GM21576 (cell line): ENCODE data around the gene DNAI2.

Experiments
- ATAC-seq: cut with Tn5 transposase; IDR thresholded peaks from one replicate; pipeline ENCODE4 v1.9.1; 2021; ENCODE audit warnings: mild to moderate bottlenecking, moderate library complexity; ENCODE audit not compliant: unreplicated experiment

DNAI2 gene

GRCh38 chr17:74335529-74336062 is 61.6 kb downstream of the DNAI2 start:
- ATAC-seq, result no peak

GRCh38 chr17:74336307-74336706 is 62.3 kb downstream of the DNAI2 start:
- ATAC-seq, result no peak

DNA sequence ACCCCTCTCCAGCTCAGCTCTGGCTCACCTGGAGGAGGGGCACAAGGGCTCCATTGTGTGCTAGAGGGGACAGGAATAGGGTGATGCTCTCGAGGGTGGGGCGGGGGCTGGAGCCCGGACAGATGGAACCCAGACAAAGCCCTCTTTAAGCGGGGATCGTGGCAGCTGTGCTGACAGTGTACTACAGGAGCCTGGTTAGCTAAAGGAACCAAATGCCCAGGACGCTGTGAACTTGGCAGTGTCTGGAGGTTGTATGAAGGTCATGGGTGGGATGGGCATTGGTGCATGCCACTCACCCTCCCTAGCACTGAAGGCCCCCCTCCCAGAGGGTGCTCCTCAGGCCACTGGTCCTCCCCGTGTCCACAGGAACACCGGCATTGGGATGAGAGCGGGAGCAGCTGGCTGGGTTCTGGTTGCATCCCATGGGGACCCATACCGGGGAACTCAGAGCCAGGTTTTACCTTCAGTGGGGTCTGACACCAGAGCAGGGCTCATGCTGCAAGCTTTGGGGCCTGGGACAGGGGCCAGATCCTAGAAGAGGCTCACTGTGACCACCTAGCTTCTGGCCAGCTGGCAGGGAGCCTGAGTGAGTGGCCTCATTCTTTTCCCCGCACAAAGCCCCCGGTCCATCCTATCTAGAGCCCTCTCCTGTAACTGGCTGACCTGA is 63.9 kb downstream of the DNAI2 start:
- ATAC-seq, result no peak

DNA sequence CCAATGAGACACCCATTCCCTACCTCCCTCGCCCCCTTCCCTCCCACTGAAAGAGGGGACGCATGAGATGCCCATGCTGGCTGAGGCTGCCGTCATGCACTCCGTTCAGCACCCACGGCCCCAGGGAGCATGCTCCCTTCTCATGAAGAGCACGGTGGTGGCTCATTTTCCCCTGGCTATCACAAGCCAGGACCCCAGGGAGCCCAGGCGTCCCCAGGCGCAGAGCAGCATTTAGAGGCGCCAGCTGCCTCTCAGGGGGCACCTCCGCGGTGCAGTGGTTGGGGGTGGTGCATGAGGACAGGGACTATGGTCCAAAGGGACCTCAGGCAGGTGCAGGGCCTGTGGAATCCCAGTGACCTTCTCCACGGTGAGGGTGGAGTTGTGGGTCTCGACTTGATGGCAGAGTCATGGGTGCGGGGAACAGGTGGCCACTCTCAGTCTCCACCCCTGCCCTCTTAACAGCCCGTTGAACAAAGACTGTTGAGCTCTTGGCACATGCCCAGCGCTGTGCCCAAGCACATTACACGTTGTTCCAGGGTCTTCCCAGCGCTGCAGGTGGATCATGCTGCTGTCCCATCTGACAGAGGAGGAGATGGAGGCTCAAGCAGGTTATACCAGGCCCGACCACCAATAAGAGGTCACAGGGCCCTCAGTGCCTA is 65.6 kb downstream of the DNAI2 start:
- ATAC-seq, result no peak

- ATAC-seq, result no peak
Measured at GRCh38 chr17:74340470-74341023, 66.5 kb downstream of the DNAI2 start.

- no peak for ATAC-seq
Measured at GRCh38 chr17:74342224-74342623, 68.2 kb downstream of the DNAI2 start.

DNA sequence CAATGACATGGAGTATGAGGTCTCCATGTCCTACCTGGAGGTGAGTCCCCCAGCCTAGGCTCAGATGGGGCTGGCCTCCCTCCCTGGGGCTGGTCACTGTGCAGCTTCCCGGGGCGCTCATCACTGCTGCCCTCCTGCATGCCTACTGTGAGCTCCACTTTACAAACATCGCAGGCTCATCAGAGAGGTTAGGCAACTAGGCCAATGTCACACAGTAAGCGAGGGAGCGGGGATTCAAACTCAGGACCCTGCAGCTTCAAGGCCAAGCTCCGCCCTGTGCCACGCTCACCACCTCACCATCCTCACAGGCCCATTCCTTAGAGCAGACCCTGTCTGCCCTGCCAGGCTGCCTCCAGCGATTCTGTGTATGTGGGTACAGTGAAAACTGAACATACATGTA is 69.1 kb downstream of the DNAI2 start:
- no peak for ATAC-seq

GRCh38 chr17:74343526-74344284 is 69.7 kb downstream of the DNAI2 start:
- no peak for ATAC-seq

GRCh38 chr17:74344658-74345057 is 70.6 kb downstream of the DNAI2 start:
- no peak for ATAC-seq

- ATAC-seq, result no peak
Measured at GRCh38 chr17:74345433-74346241, 71.6 kb downstream of the DNAI2 start.

DNA sequence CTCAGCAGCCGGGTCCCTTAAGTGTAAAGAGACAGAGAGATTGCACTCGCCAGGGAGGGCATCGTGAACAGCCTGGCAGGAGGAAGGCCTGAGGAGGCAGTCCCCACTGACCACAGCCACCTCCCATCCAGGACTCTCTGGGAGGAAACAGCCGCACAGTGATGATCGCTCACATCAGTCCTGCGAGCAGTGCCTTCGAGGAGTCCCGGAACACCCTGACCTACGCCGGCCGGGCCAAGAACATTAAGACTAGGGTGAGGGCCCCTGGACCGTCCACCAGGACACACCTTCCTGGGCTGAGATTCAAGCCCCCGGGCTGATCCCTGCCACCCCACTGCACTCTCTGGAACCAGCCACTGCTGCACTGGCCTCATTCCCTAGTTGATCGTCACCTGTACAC is 73.6 kb downstream of the DNAI2 start:
- no peak for ATAC-seq

GRCh38 chr17:74349120-74349519 is 75.1 kb downstream of the DNAI2 start:
- no peak for ATAC-seq

- ATAC-seq, result no peak
Measured at GRCh38 chr17:74350486-74350885, 76.5 kb downstream of the DNAI2 start.

- ATAC-seq, result no peak
Measured at GRCh38 chr17:74351552-74352210, 77.6 kb downstream of the DNAI2 start.

DNA sequence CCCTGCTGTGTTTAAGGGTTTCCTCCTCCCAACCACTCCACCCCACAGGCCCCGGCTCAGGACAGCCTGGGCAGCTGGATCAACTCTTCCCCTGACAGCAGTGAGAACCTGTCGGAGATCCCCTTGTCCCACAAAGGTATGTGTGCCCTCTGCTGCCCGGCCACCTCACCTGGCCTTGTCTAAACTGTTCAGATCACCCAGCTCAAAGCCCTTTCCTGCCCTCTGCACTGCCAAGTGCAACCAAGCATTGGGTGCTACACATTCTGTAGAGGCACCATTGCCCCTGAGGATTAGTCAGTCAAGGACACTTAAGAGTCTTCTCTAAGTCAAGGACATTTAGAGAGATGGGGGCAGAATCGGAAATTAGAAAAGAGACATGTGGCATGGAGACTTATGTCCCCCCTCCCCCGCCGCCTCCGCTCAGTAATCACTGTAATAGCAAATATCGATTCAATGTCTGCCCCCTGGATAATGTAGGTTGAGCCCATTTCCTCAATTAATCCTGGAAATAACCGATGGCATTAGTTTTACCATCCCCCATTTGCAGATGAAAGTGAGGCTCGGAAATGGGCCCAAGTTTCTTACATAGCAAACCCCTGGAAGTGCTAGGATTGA is 79.5 kb downstream of the DNAI2 start:
- ATAC-seq, result no peak

DNA sequence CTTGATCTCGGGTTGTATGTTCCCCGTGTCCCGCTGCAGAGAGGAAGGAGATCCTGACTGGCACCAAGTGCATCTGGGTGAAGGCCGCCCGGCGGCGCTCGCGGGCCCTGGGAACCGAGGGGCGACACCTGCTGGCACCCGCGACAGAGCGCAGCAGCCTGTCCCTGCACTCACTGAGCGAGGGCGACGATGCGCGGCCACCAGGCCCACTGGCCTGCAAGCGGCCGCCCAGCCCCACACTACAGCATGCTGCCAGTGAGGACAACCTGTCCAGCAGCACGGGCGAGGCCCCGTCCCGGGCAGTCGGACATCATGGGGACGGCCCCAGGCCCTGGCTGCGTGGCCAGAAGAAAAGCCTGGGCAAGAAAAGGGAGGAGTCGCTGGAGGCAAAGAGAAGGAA is 80.1 kb downstream of the DNAI2 start:
- no peak for ATAC-seq

DNA sequence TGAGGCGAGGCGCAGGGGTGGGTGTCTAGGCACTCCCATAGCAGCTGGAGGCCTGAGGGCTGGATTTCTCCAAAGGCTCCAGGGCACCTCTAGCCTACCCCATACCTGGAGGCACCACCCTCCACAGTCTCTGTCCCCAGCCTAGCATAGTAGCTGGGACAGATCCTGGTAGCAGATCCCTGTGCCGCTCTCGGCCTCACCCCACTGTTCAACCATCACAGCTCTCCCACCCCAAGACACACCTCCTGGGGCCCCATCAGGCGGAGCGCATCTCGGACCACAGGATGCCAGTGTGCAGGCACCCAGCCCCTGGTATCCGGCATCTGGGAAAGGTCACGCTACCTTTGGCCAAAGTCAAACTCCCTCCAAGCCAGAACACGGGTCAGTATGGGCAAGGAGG is 80.5 kb downstream of the DNAI2 start:
- ATAC-seq, result no peak

GRCh38 chr17:74355065-74355464 is 81.0 kb downstream of the DNAI2 start:
- no peak for ATAC-seq

DNA sequence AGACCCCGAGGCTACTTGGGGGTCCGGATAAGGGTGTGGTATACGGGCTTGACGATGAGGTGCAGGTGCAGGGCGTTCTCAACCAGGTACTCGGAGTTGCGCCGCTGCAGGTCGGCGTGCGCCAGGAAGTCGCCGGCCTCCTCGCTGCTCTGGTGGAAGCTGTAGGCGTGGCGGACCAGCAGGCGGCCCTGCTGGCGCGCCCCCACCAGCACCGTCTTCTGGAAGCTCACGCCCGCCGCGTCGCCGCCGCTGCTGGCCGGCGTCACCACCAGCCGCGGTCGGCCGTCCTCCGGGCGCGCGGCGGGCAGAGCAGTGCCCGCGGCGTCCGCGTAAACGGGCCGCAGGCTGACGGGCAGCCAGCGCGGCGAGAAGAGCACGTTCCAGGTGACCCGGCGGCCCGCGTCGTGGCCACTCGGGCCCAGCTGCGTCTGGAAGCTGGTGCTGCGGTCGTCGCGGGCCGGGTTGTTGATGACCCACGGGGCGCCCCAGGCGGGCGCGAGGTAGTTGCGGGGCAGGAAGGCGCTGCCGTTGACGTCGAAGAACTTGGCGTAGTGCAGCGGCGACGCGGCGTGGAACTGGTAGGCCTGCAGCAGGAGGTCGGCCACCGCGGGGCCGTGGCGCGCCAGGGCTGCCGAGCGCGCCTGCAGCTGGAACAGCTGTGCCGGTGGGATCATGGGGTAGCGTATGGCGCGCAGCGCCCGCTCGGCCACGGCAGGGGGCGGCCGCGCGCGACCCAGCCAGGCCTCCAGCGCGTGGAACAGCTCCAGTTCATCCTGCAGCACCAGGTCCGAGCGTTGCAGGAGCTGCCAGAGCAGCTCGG is 82.8 kb downstream of the DNAI2 start:
- ATAC-seq, result no peak
